Measurements from ENCODE around the gene ALG14.

The ALG14 gene

DNA sequence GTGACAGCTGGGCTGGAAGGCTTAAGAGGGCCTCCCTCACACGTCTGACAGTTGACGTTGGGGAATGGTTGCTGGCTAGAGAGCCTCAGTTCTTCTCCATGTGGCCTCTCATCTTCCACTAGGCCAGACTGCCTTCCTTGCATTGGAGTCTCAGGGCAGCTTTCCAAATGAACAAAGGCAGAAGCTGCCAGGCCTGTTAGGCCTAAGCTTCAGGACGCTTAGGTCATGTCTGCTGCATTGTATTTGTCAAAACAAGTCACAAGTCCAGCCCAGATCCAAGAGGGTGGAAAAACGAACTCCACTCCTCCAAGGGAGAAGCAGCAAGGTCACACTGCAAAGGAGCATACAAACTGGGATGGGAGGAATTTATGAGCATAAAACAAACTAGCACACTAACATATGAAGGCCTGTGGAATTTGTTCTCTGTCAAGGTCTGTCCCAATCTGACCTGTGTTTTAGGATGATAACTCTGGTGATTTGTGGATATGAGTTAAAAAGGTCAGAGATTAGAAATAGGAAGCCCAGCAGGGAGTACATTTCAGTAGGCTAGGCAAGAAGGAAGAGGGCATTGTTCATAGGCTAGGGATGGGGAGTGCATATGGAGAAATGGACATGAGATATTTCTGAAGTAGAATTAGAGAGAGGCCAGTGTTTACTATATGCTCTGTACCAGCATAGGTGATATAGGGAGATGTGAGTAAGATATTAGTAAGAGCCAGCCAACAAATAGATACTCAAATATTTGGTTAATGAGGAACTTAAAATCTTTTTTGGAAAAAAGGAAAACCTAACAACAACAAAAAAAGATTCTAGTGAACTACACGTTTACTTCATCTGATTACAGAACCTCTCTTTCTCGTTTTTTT lies 116.8 kb downstream of the ALG14 start:
- TF ChIP-seq, protein P1, sequence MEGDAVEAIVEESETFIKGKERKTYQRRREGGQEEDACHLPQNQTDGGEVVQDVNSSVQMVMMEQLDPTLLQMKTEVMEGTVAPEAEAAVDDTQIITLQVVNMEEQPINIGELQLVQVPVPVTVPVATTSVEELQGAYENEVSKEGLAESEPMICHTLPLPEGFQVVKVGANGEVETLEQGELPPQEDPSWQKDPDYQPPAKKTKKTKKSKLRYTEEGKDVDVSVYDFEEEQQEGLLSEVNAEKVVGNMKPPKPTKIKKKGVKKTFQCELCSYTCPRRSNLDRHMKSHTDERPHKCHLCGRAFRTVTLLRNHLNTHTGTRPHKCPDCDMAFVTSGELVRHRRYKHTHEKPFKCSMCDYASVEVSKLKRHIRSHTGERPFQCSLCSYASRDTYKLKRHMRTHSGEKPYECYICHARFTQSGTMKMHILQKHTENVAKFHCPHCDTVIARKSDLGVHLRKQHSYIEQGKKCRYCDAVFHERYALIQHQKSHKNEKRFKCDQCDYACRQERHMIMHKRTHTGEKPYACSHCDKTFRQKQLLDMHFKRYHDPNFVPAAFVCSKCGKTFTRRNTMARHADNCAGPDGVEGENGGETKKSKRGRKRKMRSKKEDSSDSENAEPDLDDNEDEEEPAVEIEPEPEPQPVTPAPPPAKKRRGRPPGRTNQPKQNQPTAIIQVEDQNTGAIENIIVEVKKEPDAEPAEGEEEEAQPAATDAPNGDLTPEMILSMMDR (IDR thresholded peaks at IDR 0.05; ENCODE audit: borderline replicate concordance, insufficient read depth, low read depth, low read length): no peak
- H3K4me3 ChIP-seq (ENCODE audit: low read depth, low read length): no peak overlapping the region

- TF ChIP-seq, protein P1 (IDR thresholded peaks at IDR 0.05; ENCODE audit: borderline replicate concordance, insufficient read depth, low read depth, low read length): no peak
- H3K4me3 ChIP-seq (ENCODE audit: low read depth, low read length): no peak overlapping the region
Observed at GRCh38 chr1:94954263-94955220, 118.2 kb downstream of the ALG14 start.

- H3K4me3 ChIP-seq (ENCODE audit: low read depth, low read length): no peak overlapping the region
- TF ChIP-seq, protein P1 (IDR thresholded peaks at IDR 0.05; ENCODE audit: borderline replicate concordance, insufficient read depth, low read depth, low read length): no peak
Observed at GRCh38 chr1:94953746-94954145, 119.0 kb downstream of the ALG14 start.

GRCh38 chr1:94953107-94953506 lies 119.6 kb downstream of the ALG14 start:
- TF ChIP-seq, protein P1 (IDR thresholded peaks at IDR 0.05; ENCODE audit: borderline replicate concordance, insufficient read depth, low read depth, low read length): no peak
- no peak overlapping the region for H3K4me3 ChIP-seq (ENCODE audit: low read depth, low read length)

GRCh38 chr1:94952539-94952938 lies 120.2 kb downstream of the ALG14 start:
- TF ChIP-seq, protein P1 (IDR thresholded peaks at IDR 0.05; ENCODE audit: borderline replicate concordance, insufficient read depth, low read depth, low read length): no peak
- no peak overlapping the region for H3K4me3 ChIP-seq (ENCODE audit: low read depth, low read length)

GRCh38 chr1:94951509-94952208 lies 121.1 kb downstream of the ALG14 start:
- H3K4me3 ChIP-seq (ENCODE audit: low read depth, low read length): no peak overlapping the region
- TF ChIP-seq, protein P1 (IDR thresholded peaks at IDR 0.05; ENCODE audit: borderline replicate concordance, insufficient read depth, low read depth, low read length): no peak
